Measurements from ENCODE around the gene FBXL16.

DNA sequence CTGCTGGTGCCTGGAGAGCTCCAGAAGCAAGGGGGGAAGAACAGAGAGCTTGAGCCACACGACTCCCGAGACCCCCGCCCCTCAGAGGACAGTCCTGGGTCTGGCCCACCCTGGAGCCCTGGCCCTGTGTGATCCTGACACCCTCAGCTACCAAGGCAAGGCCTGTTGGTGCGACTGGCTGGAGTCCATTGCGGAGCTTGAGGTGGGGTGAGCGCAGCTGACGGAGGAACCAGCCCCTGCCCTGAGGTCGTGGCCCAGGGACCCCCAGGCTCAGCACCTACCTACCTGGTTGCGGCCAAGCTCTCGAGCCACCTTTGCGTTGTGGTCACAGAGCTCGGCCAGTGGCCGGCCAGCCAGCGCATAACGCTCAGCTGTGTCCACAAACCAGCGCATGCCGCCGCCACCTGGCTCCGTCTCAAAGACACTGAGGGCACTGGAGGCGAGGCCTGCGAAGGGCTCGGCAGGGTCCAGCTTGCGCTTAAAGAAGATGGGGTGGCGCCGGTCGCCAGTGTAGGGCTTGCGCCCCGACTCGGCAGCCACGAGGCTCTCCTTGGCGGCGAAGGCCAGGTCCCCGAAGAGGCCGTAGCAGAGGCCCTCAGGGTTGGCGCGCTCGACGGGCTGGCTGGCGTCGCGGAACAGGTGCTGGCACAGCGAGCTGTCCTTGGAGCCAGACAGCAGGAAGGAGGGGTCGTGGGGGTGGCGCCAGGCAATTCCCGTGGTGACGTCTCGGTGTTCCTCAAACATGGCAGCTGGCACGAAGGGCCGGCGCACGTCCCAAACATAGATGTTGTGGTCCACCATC, 18.9 kb downstream of the FBXL16 start:
- TF ChIP-seq CTCF (IDR thresholded peaks at IDR 0.05) (no peak), POLR2A (IDR thresholded peaks at IDR 0.05) (no peak)
